ENCODE data around the gene IFNL4.

The IFNL4 gene

GRCh38 chr19:39248806-39249205 lies at the start of gene IFNL4:
IFNL4 (minus strand) TSS chr19:39248856.
- H3K4me1 ChIP-seq (ENCODE audit: insufficient read depth, low read length, poor library complexity, severe bottlenecking): peaks cover 43% of the 10 kb centered on the region
- no peak within 1 kb of the TSS for H3K4me2 ChIP-seq (ENCODE audit: low read depth, low read length, poor library complexity, severe bottlenecking)
- H3K79me2 ChIP-seq (ENCODE audit: insufficient read depth, low read length): no peaks in the 10 kb centered on the region
- no peaks in the 10 kb centered on the region for H4K20me1 ChIP-seq (ENCODE audit: insufficient read depth, low read length, poor library complexity, severe bottlenecking)
- no peak within 1 kb of the TSS for H3K9ac ChIP-seq (ENCODE audit: low read depth, low read length, poor library complexity, severe bottlenecking)
- no peaks in the 10 kb centered on the region for H3K9me2 ChIP-seq (replicated peaks; ENCODE audit: low read depth, low read length)
- TF ChIP-seq, protein P1, sequence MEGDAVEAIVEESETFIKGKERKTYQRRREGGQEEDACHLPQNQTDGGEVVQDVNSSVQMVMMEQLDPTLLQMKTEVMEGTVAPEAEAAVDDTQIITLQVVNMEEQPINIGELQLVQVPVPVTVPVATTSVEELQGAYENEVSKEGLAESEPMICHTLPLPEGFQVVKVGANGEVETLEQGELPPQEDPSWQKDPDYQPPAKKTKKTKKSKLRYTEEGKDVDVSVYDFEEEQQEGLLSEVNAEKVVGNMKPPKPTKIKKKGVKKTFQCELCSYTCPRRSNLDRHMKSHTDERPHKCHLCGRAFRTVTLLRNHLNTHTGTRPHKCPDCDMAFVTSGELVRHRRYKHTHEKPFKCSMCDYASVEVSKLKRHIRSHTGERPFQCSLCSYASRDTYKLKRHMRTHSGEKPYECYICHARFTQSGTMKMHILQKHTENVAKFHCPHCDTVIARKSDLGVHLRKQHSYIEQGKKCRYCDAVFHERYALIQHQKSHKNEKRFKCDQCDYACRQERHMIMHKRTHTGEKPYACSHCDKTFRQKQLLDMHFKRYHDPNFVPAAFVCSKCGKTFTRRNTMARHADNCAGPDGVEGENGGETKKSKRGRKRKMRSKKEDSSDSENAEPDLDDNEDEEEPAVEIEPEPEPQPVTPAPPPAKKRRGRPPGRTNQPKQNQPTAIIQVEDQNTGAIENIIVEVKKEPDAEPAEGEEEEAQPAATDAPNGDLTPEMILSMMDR (conservative IDR thresholded peaks at IDR 0.05; ENCODE audit: low read length): no peak
- TF ChIP-seq EZH2phosphoT487 (IDR thresholded peaks at IDR 0.05; ENCODE audit: borderline replicate concordance): no peak
- no peaks in the 10 kb centered on the region for H3K9me3 ChIP-seq (ENCODE audit: insufficient read depth, low read depth, low read length)
- peaks cover 15% of the 10 kb centered on the region for H3F3A ChIP-seq (ENCODE audit: low read depth)
- no peaks in the 10 kb centered on the region for H3K27me3 ChIP-seq (ENCODE audit: insufficient read depth, low read length, poor library complexity, severe bottlenecking)
- H2AFZ ChIP-seq (ENCODE audit: low read length): no peak within 1 kb of the TSS
- no peaks in the 10 kb centered on the region for H3K36me3 ChIP-seq (ENCODE audit: insufficient read depth, low read length)
- no peak within 1 kb of the TSS for H3K4me3 ChIP-seq (ENCODE audit: low read length, poor library complexity, severe bottlenecking)

DNA sequence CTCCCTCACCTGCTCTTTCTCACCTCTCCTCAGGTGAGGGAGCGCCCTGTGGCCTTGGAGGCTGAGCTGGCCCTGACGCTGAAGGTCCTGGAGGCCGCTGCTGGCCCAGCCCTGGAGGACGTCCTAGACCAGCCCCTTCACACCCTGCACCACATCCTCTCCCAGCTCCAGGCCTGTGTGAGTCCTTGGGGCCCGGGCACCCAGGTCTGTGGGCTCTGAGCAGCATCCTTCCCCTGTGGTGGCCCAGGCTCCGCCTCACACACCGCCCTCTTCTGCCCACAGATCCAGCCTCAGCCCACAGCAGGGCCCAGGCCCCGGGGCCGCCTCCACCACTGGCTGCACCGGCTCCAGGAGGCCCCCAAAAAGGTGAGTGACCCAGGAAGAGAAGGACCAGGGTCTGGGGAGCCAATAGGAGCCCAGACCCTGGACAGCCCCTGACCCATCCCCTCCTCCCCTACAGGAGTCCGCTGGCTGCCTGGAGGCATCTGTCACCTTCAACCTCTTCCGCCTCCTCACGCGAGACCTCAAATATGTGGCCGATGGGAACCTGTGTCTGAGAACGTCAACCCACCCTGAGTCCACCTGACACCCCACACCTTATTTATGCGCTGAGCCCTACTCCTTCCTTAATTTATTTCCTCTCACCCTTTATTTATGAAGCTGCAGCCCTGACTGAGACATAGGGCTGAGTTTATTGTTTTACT lies 49.4 kb upstream of the IFNL4 start:
- TF ChIP-seq EZH2phosphoT487 (IDR thresholded peaks at IDR 0.05; ENCODE audit: borderline replicate concordance): no peak
- TF ChIP-seq, protein P1 (conservative IDR thresholded peaks at IDR 0.05; ENCODE audit: low read length): no peak
- Histone ChIP-seq H3K4me1 (ENCODE audit: insufficient read depth, low read length, poor library complexity, severe bottlenecking) (peaks cover 12% of the 10 kb centered on the region), H3K9me2 (replicated peaks; ENCODE audit: low read depth, low read length) (no peaks in the 10 kb centered on the region), H3K27me3 (ENCODE audit: insufficient read depth, low read length, poor library complexity, severe bottlenecking) (no peaks in the 10 kb centered on the region), H4K20me1 (ENCODE audit: insufficient read depth, low read length, poor library complexity, severe bottlenecking) (no peaks in the 10 kb centered on the region), H3K9me3 (ENCODE audit: insufficient read depth, low read depth, low read length) (no peaks in the 10 kb centered on the region), H3K4me2 (ENCODE audit: low read depth, low read length, poor library complexity, severe bottlenecking) (peak overlapping the region; percentile 69), H2AFZ (ENCODE audit: low read length) (peak overlapping the region; percentile 44; the same call in 1 of the 2 replicates), H3K9ac (ENCODE audit: low read depth, low read length, poor library complexity, severe bottlenecking) (peak overlapping the region; percentile 57), H3K4me3 (ENCODE audit: low read length, poor library complexity, severe bottlenecking) (peak overlapping the region; percentile 52), H3K36me3 (ENCODE audit: insufficient read depth, low read length) (no peaks in the 10 kb centered on the region), H3F3A (ENCODE audit: low read depth) (no peaks in the 10 kb centered on the region), H3K79me2 (ENCODE audit: insufficient read depth, low read length) (no peaks in the 10 kb centered on the region)

DNA sequence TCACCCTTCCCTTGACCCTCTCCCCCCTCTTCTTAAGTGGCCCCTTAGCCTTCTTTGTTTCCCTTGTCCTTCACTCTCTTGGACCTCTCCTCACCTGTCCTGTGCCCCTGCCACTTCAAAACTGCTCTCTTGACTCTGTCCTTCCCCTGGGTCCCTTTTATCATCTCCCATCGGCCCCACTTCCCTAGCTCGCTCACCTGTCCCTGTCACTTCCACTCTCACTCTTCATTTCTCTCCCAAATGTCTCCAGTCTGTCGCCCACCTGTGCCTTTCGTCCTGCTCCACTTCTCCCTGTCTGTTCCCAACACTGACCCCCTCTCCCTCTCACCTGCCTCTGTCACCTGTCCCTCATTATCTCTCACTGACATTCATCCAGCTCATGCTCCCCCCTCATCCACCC lies 48.2 kb upstream of the IFNL4 start:
- Histone ChIP-seq H3K9me2 (replicated peaks; ENCODE audit: low read depth, low read length) (no peaks in the 10 kb centered on the region), H3K4me3 (ENCODE audit: low read length, poor library complexity, severe bottlenecking) (no peak overlapping the region), H3F3A (ENCODE audit: low read depth) (no peaks in the 10 kb centered on the region), H3K36me3 (ENCODE audit: insufficient read depth, low read length) (no peaks in the 10 kb centered on the region), H3K27me3 (ENCODE audit: insufficient read depth, low read length, poor library complexity, severe bottlenecking) (no peaks in the 10 kb centered on the region), H2AFZ (ENCODE audit: low read length) (no peak overlapping the region), H3K4me1 (ENCODE audit: insufficient read depth, low read length, poor library complexity, severe bottlenecking) (peaks cover 12% of the 10 kb centered on the region), H3K9ac (ENCODE audit: low read depth, low read length, poor library complexity, severe bottlenecking) (no peak overlapping the region), H4K20me1 (ENCODE audit: insufficient read depth, low read length, poor library complexity, severe bottlenecking) (no peaks in the 10 kb centered on the region), H3K79me2 (ENCODE audit: insufficient read depth, low read length) (no peaks in the 10 kb centered on the region), H3K4me2 (ENCODE audit: low read depth, low read length, poor library complexity, severe bottlenecking) (no peak overlapping the region), H3K9me3 (ENCODE audit: insufficient read depth, low read depth, low read length) (no peaks in the 10 kb centered on the region)
- TF ChIP-seq, protein P1 (conservative IDR thresholded peaks at IDR 0.05; ENCODE audit: low read length): no peak
- no peak for TF ChIP-seq EZH2phosphoT487 (IDR thresholded peaks at IDR 0.05; ENCODE audit: borderline replicate concordance)
